ENCODE measurements around the gene AHSP. TPM values are rescaled to one million over a fixed set of nuclear protein-coding genes. Genes with fewer than 3 reads are reported as not detected.

AHSP gene
- total RNA-seq, 1 donor from 2014 or later = not detected

DNA sequence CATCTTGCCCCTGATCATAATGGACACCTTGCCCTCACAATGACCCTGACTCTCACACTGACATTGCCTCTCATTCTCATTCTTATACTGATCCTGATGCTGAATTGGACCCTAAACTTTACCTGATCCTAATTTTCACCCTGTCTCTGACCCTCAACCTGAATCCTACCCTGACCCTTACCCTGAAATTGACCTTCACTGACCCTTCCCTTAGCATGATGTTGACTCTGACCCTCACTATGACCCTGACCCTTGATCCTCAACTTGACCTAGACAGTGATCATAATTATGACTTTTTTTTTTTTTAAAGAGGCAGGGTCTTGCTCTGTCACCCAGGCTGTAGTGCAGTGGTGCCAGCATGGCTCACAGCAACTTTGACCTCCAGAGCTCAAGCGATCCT is 3.4 kb downstream of the AHSP start:
- Mint-ChIP-seq H3K9me3 (ENCODE audit: unreplicated experiment) (peaks cover 5% of the 10 kb centered on the region), H3K27ac (ENCODE audit: unreplicated experiment) (no peak overlapping the region), H3K27me3 (ENCODE audit: unreplicated experiment) (peaks cover 16% of the 10 kb centered on the region), H3K4me1 (ENCODE audit: unreplicated experiment) (peaks cover 18% of the 10 kb centered on the region), H3K4me3 (ENCODE audit: unreplicated experiment) (no peak overlapping the region), H3K36me3 (ENCODE audit: low read depth, unreplicated experiment) (no peaks in the 10 kb centered on the region)
- TF ChIP-seq, protein P1, sequence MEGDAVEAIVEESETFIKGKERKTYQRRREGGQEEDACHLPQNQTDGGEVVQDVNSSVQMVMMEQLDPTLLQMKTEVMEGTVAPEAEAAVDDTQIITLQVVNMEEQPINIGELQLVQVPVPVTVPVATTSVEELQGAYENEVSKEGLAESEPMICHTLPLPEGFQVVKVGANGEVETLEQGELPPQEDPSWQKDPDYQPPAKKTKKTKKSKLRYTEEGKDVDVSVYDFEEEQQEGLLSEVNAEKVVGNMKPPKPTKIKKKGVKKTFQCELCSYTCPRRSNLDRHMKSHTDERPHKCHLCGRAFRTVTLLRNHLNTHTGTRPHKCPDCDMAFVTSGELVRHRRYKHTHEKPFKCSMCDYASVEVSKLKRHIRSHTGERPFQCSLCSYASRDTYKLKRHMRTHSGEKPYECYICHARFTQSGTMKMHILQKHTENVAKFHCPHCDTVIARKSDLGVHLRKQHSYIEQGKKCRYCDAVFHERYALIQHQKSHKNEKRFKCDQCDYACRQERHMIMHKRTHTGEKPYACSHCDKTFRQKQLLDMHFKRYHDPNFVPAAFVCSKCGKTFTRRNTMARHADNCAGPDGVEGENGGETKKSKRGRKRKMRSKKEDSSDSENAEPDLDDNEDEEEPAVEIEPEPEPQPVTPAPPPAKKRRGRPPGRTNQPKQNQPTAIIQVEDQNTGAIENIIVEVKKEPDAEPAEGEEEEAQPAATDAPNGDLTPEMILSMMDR (IDR thresholded peaks at IDR 0.05; ENCODE audit: unreplicated experiment) = no peak
- no peak for DNase-seq (ENCODE audit: low spot score)

DNA sequence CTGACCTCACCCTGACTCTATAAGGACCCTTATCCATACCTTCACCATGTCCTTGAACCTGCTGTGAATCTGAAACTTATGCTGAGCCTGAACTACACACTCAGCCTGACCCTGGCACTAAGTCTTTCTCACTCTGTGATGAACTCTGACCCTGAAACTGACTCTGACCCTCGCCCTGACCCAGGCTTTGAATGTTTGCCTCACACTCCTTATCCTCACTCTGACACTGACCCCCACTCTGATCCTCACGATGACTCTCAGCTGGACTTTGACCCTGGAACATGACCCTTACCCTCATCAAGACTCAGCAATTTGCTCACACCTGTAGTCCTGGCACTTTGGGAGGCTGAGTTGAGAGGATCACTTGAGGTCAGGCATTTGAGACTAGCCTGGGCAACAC is 4.4 kb downstream of the AHSP start:
- DNase-seq (ENCODE audit: low spot score) = no peak
- Mint-ChIP-seq H3K27ac (ENCODE audit: unreplicated experiment) (no peak overlapping the region), H3K36me3 (ENCODE audit: low read depth, unreplicated experiment) (no peaks in the 10 kb centered on the region), H3K27me3 (ENCODE audit: unreplicated experiment) (peaks cover 18% of the 10 kb centered on the region), H3K9me3 (ENCODE audit: unreplicated experiment) (peaks cover 5% of the 10 kb centered on the region), H3K4me3 (ENCODE audit: unreplicated experiment) (no peak overlapping the region), H3K4me1 (ENCODE audit: unreplicated experiment) (peaks cover 18% of the 10 kb centered on the region)
- TF ChIP-seq, protein P1 (IDR thresholded peaks at IDR 0.05; ENCODE audit: unreplicated experiment) = no peak

DNA sequence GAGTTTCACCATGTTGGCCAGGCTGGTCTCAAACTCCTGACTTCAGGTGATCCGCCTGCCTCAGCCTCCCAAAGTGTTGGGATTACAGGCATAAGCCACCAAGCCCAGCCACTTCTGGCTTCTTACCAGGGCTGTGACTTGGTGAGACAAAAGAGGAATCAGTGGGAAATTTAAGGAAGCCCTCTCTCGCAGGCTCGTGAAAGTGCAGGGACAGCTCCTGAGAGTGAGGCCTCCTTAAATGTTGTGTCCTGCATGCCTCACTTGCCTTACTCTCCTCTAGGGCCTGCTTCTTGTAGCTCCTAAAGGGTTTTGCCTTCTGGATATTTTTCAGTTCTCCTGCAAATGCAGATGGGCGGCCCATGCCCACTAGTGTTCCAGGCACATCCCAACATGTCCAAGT is 5.2 kb downstream of the AHSP start:
- peaks cover 4% of the 10 kb centered on the region for H3K9me3 Mint-ChIP-seq (ENCODE audit: unreplicated experiment)
- H3K36me3 Mint-ChIP-seq (ENCODE audit: low read depth, unreplicated experiment) = no peaks in the 10 kb centered on the region
- no peak overlapping the region for H3K27ac Mint-ChIP-seq (ENCODE audit: unreplicated experiment)
- H3K4me1 Mint-ChIP-seq (ENCODE audit: unreplicated experiment) = peaks cover 18% of the 10 kb centered on the region
- DNase-seq (ENCODE audit: low spot score) = no peak
- TF ChIP-seq, protein P1 (IDR thresholded peaks at IDR 0.05; ENCODE audit: unreplicated experiment) = no peak
- peaks cover 18% of the 10 kb centered on the region for H3K27me3 Mint-ChIP-seq (ENCODE audit: unreplicated experiment)
- no peak overlapping the region for H3K4me3 Mint-ChIP-seq (ENCODE audit: unreplicated experiment)

DNA sequence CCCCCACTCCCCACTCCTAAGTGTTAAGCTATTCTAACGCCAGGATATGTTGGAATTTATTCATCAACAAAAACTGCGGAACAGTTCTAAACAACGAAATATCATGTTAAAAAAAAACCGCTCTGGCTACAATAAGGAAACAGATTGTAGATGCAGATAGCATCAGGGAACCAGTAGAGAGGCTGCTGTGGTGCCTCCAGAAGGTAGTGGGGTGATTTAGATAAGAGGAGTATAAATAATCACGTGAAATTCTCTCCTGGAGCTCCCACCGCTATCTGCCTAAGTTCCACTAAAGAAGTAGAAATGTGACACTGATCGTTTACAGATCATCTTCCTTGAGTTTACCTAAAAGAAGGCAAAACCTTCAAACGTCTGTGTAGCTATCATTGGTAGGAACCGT is 8.0 kb downstream of the AHSP start:
- peaks cover 5% of the 10 kb centered on the region for H3K4me1 Mint-ChIP-seq (ENCODE audit: unreplicated experiment)
- no peak for DNase-seq (ENCODE audit: low spot score)
- peaks cover 8% of the 10 kb centered on the region for H3K36me3 Mint-ChIP-seq (ENCODE audit: low read depth, unreplicated experiment)
- H3K27ac Mint-ChIP-seq (ENCODE audit: unreplicated experiment) = peak overlapping the region; percentile 61
- peaks cover 4% of the 10 kb centered on the region for H3K27me3 Mint-ChIP-seq (ENCODE audit: unreplicated experiment)
- peaks cover 12% of the 10 kb centered on the region for H3K9me3 Mint-ChIP-seq (ENCODE audit: unreplicated experiment)
- no peak overlapping the region for H3K4me3 Mint-ChIP-seq (ENCODE audit: unreplicated experiment)
- TF ChIP-seq, protein P1 (IDR thresholded peaks at IDR 0.05; ENCODE audit: unreplicated experiment) = no peak

DNA sequence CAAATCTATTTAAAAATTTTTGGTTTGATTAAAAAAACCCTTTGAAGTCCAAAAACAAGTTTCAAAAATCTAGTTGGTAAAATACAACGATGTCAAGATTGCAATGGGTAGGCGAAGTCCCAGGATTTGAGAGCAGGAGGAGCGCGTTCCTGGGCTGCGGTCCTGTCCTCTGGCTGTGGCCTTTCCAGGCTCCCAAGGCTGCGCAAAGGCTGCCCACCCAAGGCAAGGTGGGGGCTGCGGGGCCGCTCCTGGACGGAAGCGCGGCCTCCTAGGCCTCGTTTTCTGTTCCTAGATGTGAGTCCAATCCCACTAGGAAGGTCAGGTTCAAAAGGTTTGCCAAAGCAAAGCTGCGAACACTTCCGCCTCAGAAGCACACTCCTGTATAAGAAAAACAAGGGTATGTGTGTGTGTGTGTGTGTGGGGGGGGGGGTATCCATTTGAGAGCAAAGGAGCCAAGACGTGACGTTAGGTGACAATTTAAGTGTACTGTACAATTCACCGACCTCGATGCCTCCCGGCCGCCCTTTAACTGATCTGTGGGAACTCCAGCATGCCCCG is 9.2 kb downstream of the AHSP start:
- Mint-ChIP-seq H3K9me3 (ENCODE audit: unreplicated experiment) (peaks cover 12% of the 10 kb centered on the region), H3K27ac (ENCODE audit: unreplicated experiment) (no peak overlapping the region), H3K4me1 (ENCODE audit: unreplicated experiment) (peaks cover 5% of the 10 kb centered on the region), H3K4me3 (ENCODE audit: unreplicated experiment) (no peak overlapping the region), H3K36me3 (ENCODE audit: low read depth, unreplicated experiment) (peaks cover 8% of the 10 kb centered on the region), H3K27me3 (ENCODE audit: unreplicated experiment) (peaks cover 4% of the 10 kb centered on the region)
- TF ChIP-seq, protein P1 (IDR thresholded peaks at IDR 0.05; ENCODE audit: unreplicated experiment) = no peak
- no peak for DNase-seq (ENCODE audit: low spot score)

All from endothelial cell (in vitro differentiated cells).